Mucosa of descending colon (tissue), 3 donors: ENCODE results near the gene POLA2. TPM values are rescaled to one million over a fixed set of nuclear protein-coding genes. Genes with fewer than 3 reads are reported as not detected.
"Not testable (repeated sequence)": the region's sequence is repeated elsewhere in the genome, so short reads cannot be mapped to it uniquely, and the experiment has no call there.

Source experiments
- ATAC-seq: fragments of 200-7000 bp; cut with Tn5 transposase; one replicate; pipeline ENCODE4 v1.9.1; 2020; ENCODE audit warnings: mild to moderate bottlenecking, moderate library complexity
- DNase-seq, 3 donors: peaks; one replicate each; pipeline ENCODE4 v3.0.0-alpha.2; 2020
- H3K36me3 ChIP-seq: fragments of 200-600 bp; one replicate; pipeline ENCODE4 v1.8.0; 2021; ENCODE audit warnings: low read depth, mild to moderate bottlenecking
- H3K4me1 ChIP-seq: fragments of 200-600 bp; one replicate; pipeline ENCODE4 v1.8.0; 2021; ENCODE audit warnings: low read depth, mild to moderate bottlenecking
- H3K4me3 ChIP-seq: fragments of 200-600 bp; one replicate; pipeline ENCODE4 v1.8.0; 2021; ENCODE audit warnings: mild to moderate bottlenecking
- H3K9me3 ChIP-seq: fragments of 200-600 bp; one replicate; pipeline ENCODE4 v1.8.0; 2021; ENCODE audit warnings: mild to moderate bottlenecking
- CTCF ChIP-seq: fragments of 200-600 bp; IDR thresholded peaks from one replicate; pipeline ENCODE4 v1.8.0; 2022; ENCODE audit warnings: antibody characterized with exemption, mild to moderate bottlenecking
- intact Hi-C, 2 donors: fragments of 100-400 bp; cut with DNase I in 1 of 2; cut with micrococcal nuclease in 1 of 2; formaldehyde crosslinking; loops; one replicate each; pipeline versions ENCODE4 v1.11.0 to v1.11.1; 2022; cut with DNase I, micrococcal nuclease
- total RNA-seq, 3 donors: library from RNA; stranded (reverse); fragmentation: NEBNext Ultra II Directional in 2 of 3; extraction: Animal tissue kit (Norgen Biotek cat#: 25700) in 2 of 3; gene quantifications; one replicate each; pipeline versions ENCODE4 v1.2.1 to v1.2.4, GENCODE V29; 2021 to 2023
- donor health status: DM: no; HTN: no; CAD: no; lungs with moderate emphysema.
- donor health status: DM: no; HTN: no; CAD: no.
- donor health status: DM: no; HTN: yes; CAD: no.

The POLA2 gene
- total RNA-seq, 3 donors from 2014 or later: 8.9 to 14.4 (median 11.4) TPM

- Histone ChIP-seq H3K36me3 (no peaks in the 10 kb centered on the region), H3K9me3 (no peaks in the 10 kb centered on the region), H3K4me1 (no peaks in the 10 kb centered on the region), H3K4me3 (no peak overlapping the region)
- intact Hi-C loops: no loop called here
- ATAC-seq: no peak
- no peak for TF ChIP-seq CTCF
- DNase-seq: no peak
Measured at GRCh38 chr11:65246506-65246905, 15.3 kb upstream of the POLA2 start.

GRCh38 chr11:65248184-65248710, 13.5 kb upstream of the POLA2 start:
- DNase-seq, ATAC-seq, H3K9me3 ChIP-seq, H3K4me3 ChIP-seq, H3K36me3 ChIP-seq, H3K4me1 ChIP-seq, intact Hi-C loops: not testable (repeated sequence)

- Histone ChIP-seq H3K9me3 (no peaks in the 10 kb centered on the region), H3K36me3 (no peaks in the 10 kb centered on the region), H3K4me1 (no peaks in the 10 kb centered on the region), H3K4me3 (no peak overlapping the region)
- ATAC-seq: no peak
- no peak for DNase-seq
- TF ChIP-seq CTCF: no peak
- intact Hi-C loops: no loop called here
Measured at GRCh38 chr11:65251476-65251875, 10.3 kb upstream of the POLA2 start.

GRCh38 chr11:65254724-65255123, 7.0 kb upstream of the POLA2 start:
- TF ChIP-seq CTCF: no peak
- no peaks in the 10 kb centered on the region for H3K4me1 ChIP-seq
- H3K36me3 ChIP-seq: no peaks in the 10 kb centered on the region
- no peaks in the 10 kb centered on the region for H3K9me3 ChIP-seq
- ATAC-seq (no peak), DNase-seq (no peak)
- H3K4me3 ChIP-seq: no peak overlapping the region
- intact Hi-C loops: no loop called here

GRCh38 chr11:65258988-65259387, 2.8 kb upstream of the POLA2 start:
- H3K36me3 ChIP-seq: no peaks in the 10 kb centered on the region
- no peaks in the 10 kb centered on the region for H3K9me3 ChIP-seq
- H3K4me3 ChIP-seq: no peak overlapping the region
- TF ChIP-seq CTCF: no peak
- H3K4me1 ChIP-seq: peaks cover 15% of the 10 kb centered on the region
- no peak for DNase-seq
- intact Hi-C loops: no loop called here
- no peak for ATAC-seq

- Histone ChIP-seq H3K4me1 (peaks cover 15% of the 10 kb centered on the region), H3K36me3 (no peaks in the 10 kb centered on the region), H3K4me3 (no peak overlapping the region), H3K9me3 (no peaks in the 10 kb centered on the region)
- TF ChIP-seq CTCF: no peak
- ATAC-seq (no peak), DNase-seq (peak in 1 of 3 donors; percentile 26)
- intact Hi-C loops: no loop called here
Measured at GRCh38 chr11:65260302-65260701, 1.5 kb upstream of the POLA2 start.
